ENCODE results near the gene WASHC3.
A peak's percentile ranks its signal among the peaks of the same experiment; 100 is the strongest.
"Not testable (repeated sequence)": the region's sequence is repeated elsewhere in the genome, so short reads cannot be mapped to it uniquely, and the experiment has no call there.

Gene WASHC3, protein sequence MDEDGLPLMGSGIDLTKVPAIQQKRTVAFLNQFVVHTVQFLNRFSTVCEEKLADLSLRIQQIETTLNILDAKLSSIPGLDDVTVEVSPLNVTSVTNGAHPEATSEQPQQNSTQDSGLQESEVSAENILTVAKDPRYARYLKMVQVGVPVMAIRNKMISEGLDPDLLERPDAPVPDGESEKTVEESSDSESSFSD

DNA sequence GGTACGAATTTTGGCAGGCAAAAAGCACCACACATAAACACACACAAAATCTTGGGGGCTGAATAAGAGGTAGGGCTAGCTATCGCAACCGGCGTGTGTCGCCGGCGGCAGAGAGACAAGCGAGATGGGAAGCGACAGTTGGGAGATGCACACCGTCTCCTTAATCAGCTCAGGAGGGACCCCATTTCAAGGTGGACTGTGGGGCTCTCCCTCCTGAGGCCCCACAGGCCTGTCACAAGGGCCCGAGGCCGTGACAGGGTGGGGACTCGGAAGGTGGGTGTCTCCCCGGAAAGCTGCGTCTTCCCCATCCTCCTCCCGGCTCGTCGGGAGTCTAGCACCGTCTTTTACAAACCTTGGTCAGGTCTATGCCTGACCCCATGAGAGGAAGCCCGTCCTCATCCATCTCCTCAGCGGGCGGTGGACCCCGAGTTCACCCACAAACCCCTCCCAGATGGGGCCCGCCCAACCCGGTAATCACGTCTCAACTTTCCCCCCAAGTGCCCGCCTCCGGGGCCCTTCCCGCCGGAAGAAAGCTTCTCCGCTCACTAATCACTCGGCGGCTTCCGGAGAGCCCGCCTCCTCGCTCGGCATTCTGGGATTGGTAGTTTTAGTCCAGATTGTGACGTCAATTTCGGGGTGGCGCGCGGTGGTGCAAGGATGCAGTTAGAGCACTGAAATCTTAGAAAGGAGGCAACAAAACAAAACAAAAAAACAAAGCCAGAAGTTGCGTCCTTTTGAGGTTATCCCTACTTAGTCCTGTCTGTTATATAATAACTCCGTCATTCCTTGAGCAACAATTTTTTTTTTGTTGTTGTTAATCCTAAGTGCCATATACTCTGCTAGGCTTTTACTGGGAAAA is at the start of gene WASHC3:
WASHC3 (minus strand) TSS at position 432 of the 859 bp plus-strand sequence; CDS start at position 403, 29 bp downstream.
- peak; percentile 97 for DNase-seq

DNA sequence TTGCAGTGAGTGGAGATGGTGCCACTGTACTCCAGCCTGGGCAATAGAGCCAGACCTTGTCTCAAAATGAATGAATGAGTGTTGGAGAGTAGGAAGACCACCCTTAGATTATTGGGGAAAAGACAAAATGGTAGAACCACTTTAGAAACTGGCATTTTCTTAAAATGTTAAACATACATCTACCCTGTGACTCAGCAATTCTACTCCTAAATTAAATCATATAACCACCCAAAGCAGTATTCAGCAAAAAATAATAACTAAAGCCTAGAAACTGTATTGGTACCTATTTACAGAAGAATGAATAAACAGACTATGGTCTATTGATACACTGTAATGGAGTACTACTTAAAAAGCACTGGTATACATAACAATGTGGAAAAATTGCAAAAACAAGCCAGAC is 49.0 kb upstream of the WASHC3 start:
- no peak for DNase-seq

DNA sequence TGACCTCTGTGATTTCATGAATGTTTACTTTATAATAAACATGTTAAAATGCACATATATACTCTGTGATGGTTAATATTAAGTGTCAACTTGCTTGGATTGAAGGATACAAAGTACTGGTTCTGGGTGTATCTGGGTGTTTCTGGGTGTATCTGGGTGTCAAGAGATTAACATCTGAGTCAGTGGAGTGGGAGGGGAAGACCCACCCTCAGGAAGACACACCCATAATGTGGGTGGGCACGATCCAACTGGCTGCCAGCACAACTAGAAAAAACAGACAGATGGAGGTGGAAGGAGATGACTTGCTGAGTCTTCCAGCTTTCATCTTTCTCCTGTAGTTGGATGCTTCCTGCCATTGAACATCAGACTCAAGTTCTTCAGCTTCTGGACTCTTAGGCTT is 46.2 kb upstream of the WASHC3 start:
- no peak for DNase-seq

DNA sequence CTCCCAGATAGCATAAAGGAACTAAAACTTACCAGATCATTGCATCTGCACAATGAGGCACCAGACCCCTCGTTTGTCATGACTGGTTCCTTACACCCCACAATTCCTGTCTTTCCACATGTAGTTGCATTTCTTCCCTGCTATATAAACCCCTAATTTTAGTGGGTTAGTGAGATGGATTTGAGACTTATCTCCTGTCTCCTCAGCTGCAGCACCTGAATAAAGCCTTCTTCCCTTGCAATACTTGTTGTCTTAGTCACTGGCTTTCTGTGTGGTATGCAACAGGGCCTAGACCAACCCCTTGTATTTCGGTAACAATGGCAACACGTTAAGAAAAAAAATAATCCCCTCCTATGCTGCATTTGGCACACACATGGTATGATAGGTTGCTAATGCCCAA is 45.1 kb upstream of the WASHC3 start:
- no peak for DNase-seq

DNA sequence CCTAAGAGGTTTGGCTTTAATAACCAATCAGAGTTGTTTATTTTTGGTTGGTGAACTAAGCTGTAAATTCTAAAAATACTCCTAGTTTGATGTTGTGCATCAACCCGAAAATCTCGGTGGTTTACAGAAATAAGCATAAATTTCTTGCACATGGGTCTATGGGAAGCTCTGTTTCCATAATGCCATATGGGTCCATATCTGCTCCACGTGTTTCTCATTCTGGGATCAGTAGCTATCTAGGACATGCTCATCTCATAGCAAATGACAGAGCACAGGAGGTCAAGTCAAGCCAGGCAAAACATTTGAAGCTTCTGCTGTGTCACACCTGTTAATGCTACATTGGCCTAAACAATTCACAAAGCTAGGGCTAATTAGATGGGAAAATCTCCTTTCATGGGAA is 35.1 kb upstream of the WASHC3 start:
- no peak for DNase-seq

DNA sequence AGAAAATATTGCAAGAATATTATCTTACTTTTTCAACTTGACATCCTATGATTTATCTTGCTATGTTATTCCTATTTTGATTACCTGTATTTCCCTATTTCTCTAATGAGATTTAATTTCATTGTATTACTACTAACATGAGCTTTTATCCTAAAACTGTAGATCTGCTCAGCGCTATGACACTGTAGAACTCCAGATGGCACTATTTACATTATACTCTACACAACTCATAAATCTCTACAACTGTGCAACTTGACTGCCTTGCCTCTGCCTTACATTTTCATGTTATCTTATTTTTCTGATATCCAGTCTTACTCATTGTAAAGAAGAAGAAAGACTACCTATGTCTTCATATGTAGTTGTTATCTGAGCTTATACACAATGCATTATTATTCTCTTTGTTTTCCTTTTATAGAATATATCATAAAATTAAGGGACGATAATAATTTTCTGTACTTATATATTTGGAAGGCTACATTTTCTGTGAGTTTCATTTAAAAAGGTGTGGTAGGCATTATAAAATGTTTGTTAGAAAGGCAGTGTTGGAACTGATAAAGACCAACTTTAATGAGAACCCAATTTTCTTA is 34.0 kb upstream of the WASHC3 start:
- no peak for DNase-seq

DNA sequence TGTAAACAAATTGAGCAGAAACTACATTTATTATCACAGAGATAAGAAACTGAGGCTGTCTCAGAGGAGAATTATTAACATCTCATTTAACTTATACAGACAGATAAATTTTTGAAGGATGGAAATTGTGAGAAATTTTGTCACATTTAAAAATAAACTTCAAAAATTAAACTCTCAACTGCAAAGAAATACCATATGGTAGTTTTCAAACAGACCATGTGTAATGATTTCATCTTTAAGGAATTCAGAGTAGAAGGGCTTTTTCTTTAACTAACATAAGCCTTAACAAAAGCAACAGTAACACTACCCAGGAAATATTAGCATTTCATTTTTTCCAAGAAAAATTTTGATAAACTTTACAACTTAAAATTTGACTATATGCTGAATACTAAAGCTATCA is 31.5 kb upstream of the WASHC3 start:
- DNase-seq, result no peak

DNA sequence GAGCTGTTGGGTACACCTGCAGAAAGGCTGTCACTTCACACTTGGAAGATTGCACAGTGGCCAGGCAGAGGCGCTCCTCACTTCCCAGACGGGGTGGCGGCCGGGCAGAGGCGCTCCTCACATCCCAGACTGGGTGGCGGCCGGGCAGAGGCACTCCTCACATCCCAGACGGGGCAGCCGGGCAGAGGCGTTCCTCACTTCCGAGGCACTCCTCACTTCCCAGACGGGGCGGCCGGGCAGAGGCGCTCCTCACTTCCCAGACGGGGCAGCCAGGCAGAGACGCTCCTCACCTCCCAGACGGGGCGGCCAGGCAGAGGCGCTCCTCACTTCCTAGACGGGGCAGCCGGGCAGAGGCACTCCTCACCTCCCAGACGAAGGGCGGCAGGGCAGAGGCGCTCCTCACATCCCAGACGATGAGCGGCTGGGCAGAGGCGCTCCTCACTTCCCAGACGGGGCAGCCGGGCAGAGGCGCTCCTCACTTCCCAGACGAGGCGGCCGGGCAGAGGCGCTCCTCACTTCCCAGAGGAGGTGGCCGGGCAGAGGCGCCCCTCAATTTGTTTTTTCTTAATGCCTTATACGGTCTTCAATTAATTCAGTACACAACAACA is 27.5 kb upstream of the WASHC3 start:
- not testable (repeated sequence) for DNase-seq

DNA sequence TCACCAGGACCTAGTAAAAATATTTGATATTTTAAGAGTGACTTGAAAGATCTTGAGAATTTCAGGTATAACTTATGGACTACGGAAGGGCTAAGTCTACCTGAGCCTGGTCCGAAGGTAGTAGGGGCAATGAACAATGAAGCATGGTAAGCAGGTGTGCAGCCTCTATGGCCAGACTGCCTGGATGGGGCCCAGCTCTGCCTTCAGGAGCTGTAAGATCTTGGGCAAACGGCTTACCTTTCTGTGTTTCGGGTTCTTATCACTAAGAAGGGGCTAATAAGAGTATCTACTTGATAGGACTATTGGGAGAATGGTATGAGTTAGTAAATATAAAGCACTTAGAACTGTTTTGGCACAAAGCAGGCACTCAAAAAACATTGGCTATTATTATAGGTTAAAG is 19.1 kb upstream of the WASHC3 start:
- DNase-seq, result no peak

DNA sequence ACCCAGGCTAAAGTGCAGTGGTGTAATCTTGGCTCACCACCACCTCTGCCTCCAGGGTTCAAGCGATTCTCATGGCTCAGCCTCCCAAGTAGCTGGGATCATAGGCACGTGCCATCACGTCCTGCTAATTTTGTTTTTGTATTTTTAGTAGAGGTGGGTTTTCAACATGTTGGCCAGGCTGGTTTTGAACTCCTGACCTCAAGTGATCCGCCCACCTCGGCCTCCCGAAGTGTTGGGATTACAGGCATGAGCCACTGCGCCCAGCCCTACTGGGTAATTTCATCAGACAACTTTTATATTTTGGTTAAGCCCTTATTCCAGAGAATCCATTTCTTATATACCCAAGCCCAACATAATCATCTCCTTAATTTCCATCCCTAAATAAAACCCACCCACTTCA is 10.3 kb upstream of the WASHC3 start:
- DNase-seq, result not testable (repeated sequence)

DNA sequence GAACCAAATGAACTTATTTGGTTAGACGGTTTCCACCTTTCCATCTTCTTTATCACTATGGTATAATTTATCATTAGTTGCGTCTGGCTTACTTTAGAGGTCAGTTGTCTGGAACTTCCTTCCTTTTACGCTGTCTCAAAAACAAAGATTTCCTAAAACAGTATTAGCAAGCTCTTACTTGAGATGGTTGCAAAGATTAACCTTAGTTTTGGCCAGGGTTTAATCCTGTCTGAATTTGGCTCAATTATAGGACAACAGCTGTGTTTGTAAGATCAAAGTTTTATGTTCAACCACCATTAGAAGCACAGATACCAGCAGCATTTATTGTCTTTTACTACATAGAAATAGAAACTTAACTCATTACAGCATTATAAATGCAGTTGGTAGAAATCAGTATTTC is 7.9 kb upstream of the WASHC3 start:
- no peak for DNase-seq

DNA sequence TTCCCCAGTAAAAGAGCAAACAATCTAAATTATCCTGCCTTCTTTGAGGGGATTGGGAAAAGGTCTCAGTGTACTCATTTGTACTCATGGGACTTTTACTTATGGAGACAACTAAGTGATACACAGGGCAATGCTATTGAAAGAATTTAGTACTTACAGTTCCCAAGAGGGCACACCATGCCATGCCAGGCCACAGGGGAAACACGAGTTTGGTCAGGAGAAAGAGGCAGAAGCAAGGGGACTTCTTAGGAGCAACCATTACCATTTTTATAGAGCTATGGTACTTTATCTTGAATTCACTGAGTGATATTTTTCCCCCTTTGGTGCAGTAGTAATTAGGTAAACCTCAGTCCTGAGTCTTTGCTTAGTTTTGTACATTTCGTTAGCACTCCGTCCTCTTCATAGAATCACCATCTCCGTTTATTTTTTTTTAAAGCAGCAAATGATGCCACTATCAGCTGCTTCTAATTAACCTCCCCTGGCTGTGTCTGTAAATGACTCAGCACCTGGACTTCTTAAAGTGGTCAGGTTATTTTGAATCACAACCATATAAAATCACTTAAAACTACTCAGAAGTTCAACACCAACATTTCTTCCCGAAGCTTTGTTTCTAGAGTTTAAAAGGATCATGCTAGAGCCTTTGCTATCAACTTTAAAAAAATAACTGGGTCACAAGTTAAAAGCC is 5.9 kb upstream of the WASHC3 start:
- DNase-seq, result no peak

DNA sequence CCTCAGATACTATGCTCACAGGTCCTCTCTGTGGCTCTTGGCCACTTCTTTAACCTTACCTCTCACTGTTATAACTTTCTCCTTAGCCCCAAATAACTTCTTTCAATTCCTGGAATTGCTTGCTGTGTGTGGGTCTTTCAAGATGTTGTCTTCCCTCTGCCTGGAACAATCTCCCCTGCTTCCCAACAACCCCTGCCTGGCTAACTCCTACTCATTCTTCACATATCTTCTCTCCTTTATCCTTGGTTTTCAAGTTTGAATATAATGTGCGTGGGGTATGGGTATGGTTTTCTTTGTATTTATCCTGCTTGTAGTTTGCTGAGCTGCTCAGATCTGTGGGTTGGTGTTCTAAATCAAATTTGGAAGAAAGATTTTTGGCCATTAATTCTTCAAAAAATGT is 2.7 kb upstream of the WASHC3 start:
- DNase-seq, result no peak

DNA sequence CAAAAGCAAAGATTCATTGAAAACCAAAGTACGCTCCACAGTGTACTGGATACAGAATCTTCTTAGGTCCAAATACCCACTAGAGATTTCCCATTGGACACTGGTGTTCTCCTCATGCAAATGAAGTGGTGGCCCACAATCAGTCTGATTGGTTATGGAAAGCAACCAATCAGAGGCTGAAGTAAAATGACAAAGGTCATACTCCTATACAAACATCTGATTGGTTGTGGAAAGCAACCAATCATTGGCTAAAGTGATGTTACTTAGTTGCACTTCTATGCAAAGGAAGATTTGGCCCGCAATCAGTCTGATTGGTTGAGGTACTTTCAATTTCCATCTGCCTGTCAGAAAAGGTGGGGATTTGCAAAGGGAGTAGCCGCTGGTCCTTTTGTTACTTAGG is 1.3 kb upstream of the WASHC3 start:
- DNase-seq, result no peak

DNA sequence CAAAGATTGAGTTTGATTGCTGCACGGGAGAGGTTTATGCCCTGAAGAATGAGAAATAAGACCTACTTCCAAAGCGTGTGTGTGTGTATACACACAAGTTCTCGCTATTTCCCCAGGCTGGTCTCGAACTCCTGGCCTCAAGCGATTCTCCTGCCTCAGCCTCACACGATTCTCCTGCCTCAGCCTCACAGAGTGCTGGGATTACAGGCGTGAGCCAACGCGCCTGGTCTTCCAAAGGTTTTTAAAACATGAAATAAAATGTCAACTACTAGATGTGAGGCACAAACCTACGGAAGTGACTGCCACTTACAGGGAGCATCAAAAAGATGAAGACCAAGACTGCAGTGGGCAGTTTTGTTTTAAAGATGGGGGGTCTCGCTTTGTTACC is 622 bp upstream of the WASHC3 start:
- no peak for DNase-seq

DNA sequence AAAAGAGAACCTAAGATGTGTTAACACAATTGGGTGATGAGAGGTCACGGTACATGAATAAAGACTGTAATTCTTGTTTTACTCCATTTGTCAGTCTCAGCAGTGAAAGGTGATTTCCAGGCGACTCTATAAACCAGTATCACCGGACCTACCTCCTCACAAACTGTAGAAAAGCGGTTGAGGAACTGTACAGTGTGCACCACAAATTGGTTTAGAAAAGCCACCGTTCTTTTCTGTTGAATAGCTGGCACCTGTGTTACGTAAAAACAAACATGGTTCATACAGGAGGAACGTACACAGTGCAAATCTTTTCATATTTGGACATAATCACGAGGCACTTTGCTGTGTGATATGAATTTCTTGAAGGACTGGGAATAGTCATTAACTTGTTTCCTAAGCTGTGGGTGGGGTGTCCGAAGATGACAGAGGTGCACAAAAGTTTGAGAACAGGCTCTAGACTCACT is 663 bp downstream of the WASHC3 start:
- no peak for DNase-seq

DNA sequence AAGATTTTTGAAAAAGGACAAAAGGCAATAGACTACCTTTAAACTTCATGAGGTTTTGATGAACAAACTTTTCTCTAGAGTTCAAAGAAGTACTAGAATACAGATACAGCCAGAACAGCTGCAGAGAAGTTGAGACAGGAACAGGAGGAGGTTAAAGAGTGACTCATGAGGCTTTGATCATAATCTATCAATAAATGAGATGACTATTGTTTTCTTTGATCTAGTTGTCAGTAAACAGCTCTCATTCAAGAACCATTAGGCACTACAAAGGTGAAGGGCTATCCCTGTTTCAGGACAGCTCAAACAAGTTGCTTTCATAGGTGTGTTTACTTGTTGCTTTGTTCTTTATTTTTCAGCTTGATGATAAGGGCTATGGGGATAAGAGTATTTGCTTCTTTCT is 2.4 kb downstream of the WASHC3 start:
- no peak for DNase-seq

DNA sequence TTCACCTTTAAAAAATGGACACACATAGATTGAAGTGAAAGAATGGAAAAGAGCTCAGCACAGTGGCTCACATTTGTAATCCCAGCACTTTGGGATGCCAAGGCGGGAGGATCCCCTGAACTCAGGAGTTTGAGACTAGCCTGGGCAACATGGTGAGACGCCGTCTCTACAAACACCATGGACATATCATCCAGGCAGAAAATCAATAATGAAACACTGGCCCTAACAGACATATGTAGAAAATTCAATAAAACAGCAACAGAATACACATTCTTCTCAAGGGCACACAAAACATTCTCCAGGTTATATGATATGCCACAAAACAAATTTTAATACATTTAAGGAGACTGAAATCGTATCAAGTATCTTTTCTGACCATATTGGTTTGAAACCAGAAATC is 7.4 kb downstream of the WASHC3 start:
- no peak for DNase-seq

DNA sequence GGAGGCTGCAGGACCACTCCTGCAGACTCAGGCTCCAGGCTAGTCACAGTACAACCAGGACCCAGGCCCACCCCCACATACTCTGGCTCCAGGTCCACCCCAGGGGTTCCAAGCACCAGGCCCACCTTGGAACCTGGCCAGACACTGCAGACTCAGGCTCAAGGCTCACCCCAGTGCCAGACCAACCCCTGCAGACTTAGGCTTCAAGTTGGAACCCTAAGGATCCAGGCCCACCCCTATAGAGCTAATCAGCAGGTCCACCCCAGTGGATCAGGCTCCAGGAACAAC is 8.8 kb downstream of the WASHC3 start:
- DNase-seq, result no peak

DNA sequence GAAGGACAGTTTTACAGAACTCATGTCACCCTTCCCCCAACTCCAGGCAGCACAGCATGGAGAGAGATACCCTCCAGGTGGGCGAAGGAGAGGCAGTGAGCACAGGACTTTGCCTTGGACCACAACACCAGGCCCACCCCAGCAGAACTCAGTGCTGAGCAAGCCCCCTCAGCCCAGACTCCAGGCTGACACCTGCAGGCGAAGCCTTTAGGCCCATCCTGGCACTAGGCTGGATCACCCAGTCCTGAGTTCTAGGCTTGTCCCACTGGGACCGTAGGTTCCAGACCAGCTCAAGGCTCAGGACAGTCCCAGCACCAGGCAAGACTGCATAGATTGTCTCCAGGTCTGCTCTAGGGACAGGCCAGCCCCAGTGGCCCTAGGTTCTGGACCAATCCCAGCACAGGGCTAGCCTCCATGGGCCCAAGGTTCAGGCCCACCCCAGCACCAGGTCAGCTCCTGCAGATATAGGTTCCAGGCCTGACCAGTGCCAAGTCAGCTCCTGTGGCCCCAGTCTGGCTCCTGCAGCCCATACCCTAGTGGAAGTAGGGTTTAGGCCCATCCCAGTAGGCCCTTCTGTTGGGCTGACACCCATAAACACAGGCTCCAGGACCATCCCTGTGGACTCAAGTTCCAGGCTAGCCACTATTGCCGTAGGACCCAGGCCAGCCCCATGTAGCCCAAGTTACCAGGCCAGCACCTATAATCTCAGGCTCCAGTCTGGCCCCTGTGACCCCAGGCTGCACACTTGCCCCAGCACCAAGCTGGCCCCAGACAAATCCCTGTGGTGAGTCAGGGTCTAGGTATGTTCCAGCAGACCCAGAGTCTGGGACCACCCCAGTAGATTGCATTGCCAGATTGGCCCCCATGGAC is 9.4 kb downstream of the WASHC3 start:
- no peak for DNase-seq

DNA sequence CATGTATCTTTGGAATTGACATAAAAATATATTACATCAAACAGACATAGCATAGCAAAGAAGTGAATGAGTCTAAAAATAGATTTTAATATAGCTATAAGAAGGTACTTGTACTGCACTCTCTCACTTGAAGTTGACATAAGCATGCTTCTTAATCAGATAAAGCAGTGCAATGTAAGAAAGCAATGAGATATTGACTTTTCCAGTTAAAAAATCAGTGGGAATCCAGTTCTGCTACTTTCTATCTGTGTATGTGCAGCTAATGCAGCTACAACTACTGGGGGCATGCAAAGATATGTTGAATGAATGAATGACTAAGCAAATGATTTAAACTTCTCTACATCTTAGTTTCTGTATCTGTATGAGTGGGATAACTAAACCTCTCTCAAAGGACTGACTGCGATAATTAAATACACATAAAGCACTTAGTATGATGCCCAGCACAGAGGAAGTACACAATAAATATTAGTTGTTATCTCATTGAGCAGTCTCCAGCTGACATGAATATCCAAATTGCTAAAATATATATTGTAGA is 10.3 kb downstream of the WASHC3 start:
- DNase-seq, result no peak

Data from activated CD4-positive, alpha-beta T cell treated with anti-CD3 and anti-CD28 coated beads for 48 hours (primary cell).